K562 (cell line): ENCODE measurements around the gene NAA11. TPM values are rescaled to one million over a fixed set of nuclear protein-coding genes. Genes with fewer than 3 reads are reported as not detected.

Experiments
- C11orf30 ChIP-seq: fragments of 450-650 bp; IDR thresholded peaks from 2 replicates; pipeline ENCODE4 v1.6.1; 2016; ENCODE audit warnings: low read depth, mild to moderate bottlenecking
- EP400 ChIP-seq: fragments of 450-650 bp; IDR thresholded peaks from 2 replicates; pipeline ENCODE4 v1.6.1; 2017; ENCODE audit warnings: antibody characterized with exemption, mild to moderate bottlenecking, moderate library complexity
- LARP7 ChIP-seq: fragments of 450-650 bp; IDR thresholded peaks from 2 replicates; pipeline ENCODE4 v1.6.1; 2016
- MYBL2 ChIP-seq, 2 experiments: fragments of 450-650 bp in 1 of 2; sonication (generic) in 1 of 2; formaldehyde crosslinking in 1 of 2; IDR thresholded peaks; 2 replicates each; pipeline versions ENCODE4 v1.6.1 to v1.8.1; 2017 to 2022; ENCODE audit warnings: borderline replicate concordance in 1 of 2, inconsistent platforms in 1 of 2, low read depth in 1 of 2, mild to moderate bottlenecking in 1 of 2, missing genetic modification reagents in 1 of 2, moderate library complexity in 1 of 2
- PHF20 ChIP-seq: fragments of 450-650 bp; IDR thresholded peaks from 2 replicates; pipeline ENCODE4 v1.6.1; 2018; ENCODE audit not compliant: partially characterized antibody
- TAF7 ChIP-seq: fragments of 450-650 bp; IDR thresholded peaks from 2 replicates; pipeline ENCODE4 v1.6.1; 2016; ENCODE audit warnings: missing genetic modification characterization, missing compliant biosample characterization
- TAL1 ChIP-seq: fragments of 450-650 bp; IDR thresholded peaks from 2 replicates; pipeline ENCODE4 v1.6.1; 2016; ENCODE audit warnings: mild to moderate bottlenecking
- TBP ChIP-seq: optimal IDR thresholded peaks from 2 replicates; pipeline ENCODE3; 2011; ENCODE audit warnings: low read depth, low read length, improper control_type of control experiment
- TCF7 ChIP-seq: sonication (generic); IDR thresholded peaks from 2 replicates; pipeline ENCODE4 v1.6.1; 2016; ENCODE audit warnings: antibody characterized with exemption, borderline replicate concordance
- TCFL5 ChIP-seq: fragments of 250-450 bp; sonication (Bioruptor Pico); conservative IDR thresholded peaks from 2 replicates; pipeline ENCODE4 v1.6.1; 2021; ENCODE audit warnings: mild to moderate bottlenecking, moderate library complexity, matching md5 sums
- ZNF354B ChIP-seq: fragments of 250-450 bp; sonication (Bioruptor Pico); IDR thresholded peaks from 2 replicates; pipeline ENCODE4 v1.4.0; 2020
- ZSCAN29 ChIP-seq: fragments of 450-650 bp; IDR thresholded peaks from 2 replicates; pipeline ENCODE4 v1.6.1; 2017
- polyA plus RNA-seq, 8 experiments: library from polyadenylated mRNA; depleted of rRNA in 4 of 8; stranded (reverse) in 5 of 8; unstranded in 3 of 8; fragments of >200 nt; fragmentation: Nextera tagmentation in 2 of 8; fragmentation: Illumina TruSeq in 1 of 8; extraction: Ambion mirVana in 2 of 8; extraction: Trizol in 1 of 8; gene quantifications; 2 replicates each; pipeline versions ENCODE4 v1.2.1 to v1.2.3, GENCODE V29; 2011 to 2014; ENCODE audit warnings: inconsistent platforms in 1 of 8, missing spikeins in 1 of 8
- total RNA-seq, 7 experiments: library from RNA; depleted of rRNA in 6 of 7; stranded (reverse); fragments of >200 nt in 6 of 7; fragmentation: Illumina TruSeq in 2 of 7; extraction: Trizol in 2 of 7; gene quantifications; 2 replicates each; pipeline versions ENCODE4 v1.2.1 to v1.2.3, GENCODE V29; 2011 to 2021; ENCODE audit warnings: low replicate concordance in 1 of 7
- TF ChIP-seq, protein P1 (sequence below): fragments of 450-650 bp; conservative IDR thresholded peaks from 2 replicates; pipeline ENCODE4 v1.6.1; 2016; ENCODE audit warnings: missing genetic modification characterization, low read depth, mild to moderate bottlenecking, missing compliant biosample characterization, moderate library complexity
- TF ChIP-seq, protein P2 (sequence below): fragments of 250-450 bp; sonication (Bioruptor Pico); IDR thresholded peaks from 2 replicates; pipeline ENCODE4 v1.4.0; 2020; ENCODE audit warnings: mild to moderate bottlenecking, moderate library complexity
- TF ChIP-seq, protein P3 (sequence below): fragments of 200-800 bp; sonication (Bioruptor generic); IDR thresholded peaks from 2 replicates; pipeline ENCODE4 v1.6.1; 2017; ENCODE audit warnings: missing genetic modification characterization, missing compliant biosample characterization
- TF ChIP-seq, protein P4 (sequence below): sonication (generic); formaldehyde crosslinking; IDR thresholded peaks from 2 replicates; pipeline ENCODE4 v1.9.0; 2022; ENCODE audit warnings: mild to moderate bottlenecking, missing genetic modification reagents
- TF ChIP-seq, protein P5 (sequence below): fragments of 250-450 bp; sonication (Bioruptor Pico); IDR thresholded peaks from 2 replicates; pipeline ENCODE4 v1.5.0; 2020; ENCODE audit warnings: mild to moderate bottlenecking
- TF ChIP-seq, protein P6 (sequence below): fragments of 200-800 bp; sonication (Bioruptor generic); IDR thresholded peaks from 2 replicates; pipeline ENCODE4 v1.6.1; 2017; ENCODE audit warnings: missing genetic modification characterization, missing compliant biosample characterization

Gene NAA11
- total and polyA plus RNA-seq, 9 of the 15 experiments (the other 6 are each of a cell fraction or from before 2014, with no cell fraction given): 17.1 to 34.6 (median 23.1) TPM

DNA sequence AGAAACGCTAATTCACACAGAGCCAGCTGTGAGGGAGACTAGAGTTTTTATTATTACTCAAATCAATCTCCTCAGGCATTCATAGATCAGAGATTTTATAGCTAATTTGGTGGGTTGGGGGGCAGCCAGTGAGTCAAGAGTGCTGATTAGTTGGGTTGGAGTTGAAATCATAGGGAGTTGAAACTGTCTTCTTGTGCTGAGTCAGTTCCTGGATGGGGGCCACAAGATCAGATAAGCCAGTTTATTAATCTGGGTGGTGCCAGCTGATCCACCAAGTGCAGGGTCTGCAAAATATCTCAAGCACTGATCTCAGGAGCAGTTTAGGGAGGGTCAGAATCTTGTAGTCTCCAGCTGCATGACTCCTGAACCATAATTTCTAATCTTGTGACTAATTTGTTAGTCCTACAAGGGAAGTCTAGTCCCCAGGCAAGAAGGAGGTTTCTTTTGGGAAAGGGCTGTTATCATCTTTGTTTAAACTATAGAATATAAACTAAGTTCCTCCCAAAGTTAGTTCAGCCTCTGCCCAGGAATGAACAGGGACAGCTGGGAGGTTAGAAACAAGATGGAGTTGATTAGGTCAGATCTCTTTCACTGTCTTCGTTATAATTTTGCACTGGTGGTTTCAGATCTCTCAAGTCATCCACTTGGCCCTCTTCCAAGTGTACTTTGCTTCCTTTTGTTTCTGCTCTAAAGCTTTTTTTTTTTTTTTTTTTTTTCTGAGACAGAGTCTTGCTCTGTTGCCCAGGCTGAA lies 5.4 kb upstream of the NAA11 start (continued):
- TF ChIP-seq, protein P1, sequence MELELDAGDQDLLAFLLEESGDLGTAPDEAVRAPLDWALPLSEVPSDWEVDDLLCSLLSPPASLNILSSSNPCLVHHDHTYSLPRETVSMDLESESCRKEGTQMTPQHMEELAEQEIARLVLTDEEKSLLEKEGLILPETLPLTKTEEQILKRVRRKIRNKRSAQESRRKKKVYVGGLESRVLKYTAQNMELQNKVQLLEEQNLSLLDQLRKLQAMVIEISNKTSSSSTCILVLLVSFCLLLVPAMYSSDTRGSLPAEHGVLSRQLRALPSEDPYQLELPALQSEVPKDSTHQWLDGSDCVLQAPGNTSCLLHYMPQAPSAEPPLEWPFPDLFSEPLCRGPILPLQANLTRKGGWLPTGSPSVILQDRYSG (tag): peak; percentile 77
- TF ChIP-seq MYBL2 (IDR thresholded peaks at IDR 0.05; ENCODE audit: low read depth) (no peak), MYBL2 (CRISPR knock-in tag; IDR thresholded peaks at IDR 0.05; ENCODE audit: borderline replicate concordance) (no peak), LARP7 (no peak), EP400 (no peak), TCFL5 (no peak), ZSCAN29 (no peak), TAF7 (tag) (peak; percentile 66; the same call in 1 of the 2 replicates), C11orf30 (peak; percentile 69; the same call in 1 of the 2 replicates), TBP (no peak), PHF20 (no peak), TCF7 (no peak), TAL1 (no peak), ZNF354B (CRISPR knock-in tag) (0 out of 2 replicates have a peak, but pooled peaks have one; percentile 40)
- TF ChIP-seq, protein P2, sequence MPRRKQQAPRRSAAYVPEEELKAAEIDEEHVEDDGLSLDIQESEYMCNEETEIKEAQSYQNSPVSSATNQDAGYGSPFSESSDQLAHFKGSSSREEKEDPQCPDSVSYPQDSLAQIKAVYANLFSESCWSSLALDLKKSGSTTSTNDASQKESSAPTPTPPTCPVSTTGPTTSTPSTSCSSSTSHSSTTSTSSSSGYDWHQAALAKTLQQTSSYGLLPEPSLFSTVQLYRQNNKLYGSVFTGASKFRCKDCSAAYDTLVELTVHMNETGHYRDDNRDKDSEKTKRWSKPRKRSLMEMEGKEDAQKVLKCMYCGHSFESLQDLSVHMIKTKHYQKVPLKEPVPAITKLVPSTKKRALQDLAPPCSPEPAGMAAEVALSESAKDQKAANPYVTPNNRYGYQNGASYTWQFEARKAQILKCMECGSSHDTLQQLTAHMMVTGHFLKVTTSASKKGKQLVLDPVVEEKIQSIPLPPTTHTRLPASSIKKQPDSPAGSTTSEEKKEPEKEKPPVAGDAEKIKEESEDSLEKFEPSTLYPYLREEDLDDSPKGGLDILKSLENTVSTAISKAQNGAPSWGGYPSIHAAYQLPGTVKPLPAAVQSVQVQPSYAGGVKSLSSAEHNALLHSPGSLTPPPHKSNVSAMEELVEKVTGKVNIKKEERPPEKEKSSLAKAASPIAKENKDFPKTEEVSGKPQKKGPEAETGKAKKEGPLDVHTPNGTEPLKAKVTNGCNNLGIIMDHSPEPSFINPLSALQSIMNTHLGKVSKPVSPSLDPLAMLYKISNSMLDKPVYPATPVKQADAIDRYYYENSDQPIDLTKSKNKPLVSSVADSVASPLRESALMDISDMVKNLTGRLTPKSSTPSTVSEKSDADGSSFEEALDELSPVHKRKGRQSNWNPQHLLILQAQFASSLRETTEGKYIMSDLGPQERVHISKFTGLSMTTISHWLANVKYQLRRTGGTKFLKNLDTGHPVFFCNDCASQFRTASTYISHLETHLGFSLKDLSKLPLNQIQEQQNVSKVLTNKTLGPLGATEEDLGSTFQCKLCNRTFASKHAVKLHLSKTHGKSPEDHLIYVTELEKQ: 0 out of 2 replicates have a peak, but pooled peaks have one; percentile 58
- TF ChIP-seq, protein P3, sequence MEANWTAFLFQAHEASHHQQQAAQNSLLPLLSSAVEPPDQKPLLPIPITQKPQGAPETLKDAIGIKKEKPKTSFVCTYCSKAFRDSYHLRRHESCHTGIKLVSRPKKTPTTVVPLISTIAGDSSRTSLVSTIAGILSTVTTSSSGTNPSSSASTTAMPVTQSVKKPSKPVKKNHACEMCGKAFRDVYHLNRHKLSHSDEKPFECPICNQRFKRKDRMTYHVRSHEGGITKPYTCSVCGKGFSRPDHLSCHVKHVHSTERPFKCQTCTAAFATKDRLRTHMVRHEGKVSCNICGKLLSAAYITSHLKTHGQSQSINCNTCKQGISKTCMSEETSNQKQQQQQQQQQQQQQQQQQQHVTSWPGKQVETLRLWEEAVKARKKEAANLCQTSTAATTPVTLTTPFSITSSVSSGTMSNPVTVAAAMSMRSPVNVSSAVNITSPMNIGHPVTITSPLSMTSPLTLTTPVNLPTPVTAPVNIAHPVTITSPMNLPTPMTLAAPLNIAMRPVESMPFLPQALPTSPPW (CRISPR knock-in tag): peak; percentile 42
- TF ChIP-seq, protein P4, sequence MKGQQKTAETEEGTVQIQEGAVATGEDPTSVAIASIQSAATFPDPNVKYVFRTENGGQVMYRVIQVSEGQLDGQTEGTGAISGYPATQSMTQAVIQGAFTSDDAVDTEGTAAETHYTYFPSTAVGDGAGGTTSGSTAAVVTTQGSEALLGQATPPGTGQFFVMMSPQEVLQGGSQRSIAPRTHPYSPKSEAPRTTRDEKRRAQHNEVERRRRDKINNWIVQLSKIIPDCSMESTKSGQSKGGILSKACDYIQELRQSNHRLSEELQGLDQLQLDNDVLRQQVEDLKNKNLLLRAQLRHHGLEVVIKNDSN (CRISPR knock-in tag): no peak
- TF ChIP-seq, protein P5, sequence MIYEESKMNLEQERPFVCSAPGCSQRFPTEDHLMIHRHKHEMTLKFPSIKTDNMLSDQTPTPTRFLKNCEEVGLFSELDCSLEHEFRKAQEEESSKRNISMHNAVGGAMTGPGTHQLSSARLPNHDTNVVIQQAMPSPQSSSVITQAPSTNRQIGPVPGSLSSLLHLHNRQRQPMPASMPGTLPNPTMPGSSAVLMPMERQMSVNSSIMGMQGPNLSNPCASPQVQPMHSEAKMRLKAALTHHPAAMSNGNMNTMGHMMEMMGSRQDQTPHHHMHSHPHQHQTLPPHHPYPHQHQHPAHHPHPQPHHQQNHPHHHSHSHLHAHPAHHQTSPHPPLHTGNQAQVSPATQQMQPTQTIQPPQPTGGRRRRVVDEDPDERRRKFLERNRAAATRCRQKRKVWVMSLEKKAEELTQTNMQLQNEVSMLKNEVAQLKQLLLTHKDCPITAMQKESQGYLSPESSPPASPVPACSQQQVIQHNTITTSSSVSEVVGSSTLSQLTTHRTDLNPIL (CRISPR knock-in tag): no peak
- TF ChIP-seq, protein P6, sequence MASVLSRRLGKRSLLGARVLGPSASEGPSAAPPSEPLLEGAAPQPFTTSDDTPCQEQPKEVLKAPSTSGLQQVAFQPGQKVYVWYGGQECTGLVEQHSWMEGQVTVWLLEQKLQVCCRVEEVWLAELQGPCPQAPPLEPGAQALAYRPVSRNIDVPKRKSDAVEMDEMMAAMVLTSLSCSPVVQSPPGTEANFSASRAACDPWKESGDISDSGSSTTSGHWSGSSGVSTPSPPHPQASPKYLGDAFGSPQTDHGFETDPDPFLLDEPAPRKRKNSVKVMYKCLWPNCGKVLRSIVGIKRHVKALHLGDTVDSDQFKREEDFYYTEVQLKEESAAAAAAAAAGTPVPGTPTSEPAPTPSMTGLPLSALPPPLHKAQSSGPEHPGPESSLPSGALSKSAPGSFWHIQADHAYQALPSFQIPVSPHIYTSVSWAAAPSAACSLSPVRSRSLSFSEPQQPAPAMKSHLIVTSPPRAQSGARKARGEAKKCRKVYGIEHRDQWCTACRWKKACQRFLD (CRISPR knock-in tag): peak; percentile 90
